ENCODE results near the gene GLTPD2.

The GLTPD2 gene

DNA sequence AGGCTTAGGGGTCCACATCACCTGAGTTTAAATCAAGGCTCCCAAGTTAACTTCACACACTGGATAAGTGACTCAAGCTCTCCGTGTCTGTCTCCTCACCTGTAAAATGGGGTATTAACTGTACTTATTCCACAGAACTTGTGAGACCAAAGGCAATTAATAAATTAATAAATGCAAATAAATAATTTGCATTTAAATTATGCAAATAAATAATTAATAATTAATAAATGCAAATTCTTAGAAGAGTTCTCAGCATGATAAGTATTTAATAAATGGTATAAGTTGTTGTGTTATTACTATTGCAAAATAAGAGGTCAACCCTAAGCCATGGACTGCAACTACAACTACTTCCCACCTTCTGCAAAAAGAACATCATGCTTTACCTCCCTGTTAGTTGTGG is 35.4 kb upstream of the GLTPD2 start:
- no peak overlapping the region for H3K4me3 ChIP-seq (replicated peaks; ENCODE audit: insufficient read depth, low read length)
- H3K27ac ChIP-seq (replicated peaks) = no peak overlapping the region
- TF ChIP-seq POLR2AphosphoS5 (IDR thresholded peaks at IDR 0.05; ENCODE audit: low read depth) = no peak
- TF ChIP-seq SPI1 (IDR thresholded peaks at IDR 0.05; ENCODE audit: borderline replicate concordance, low read depth) = no peak
- no peak for TF ChIP-seq REST (IDR thresholded peaks at IDR 0.05; ENCODE audit: insufficient replicate concordance, low read depth)
- no peak for TF ChIP-seq GABPA (IDR thresholded peaks at IDR 0.05; ENCODE audit: low read depth)
- TF ChIP-seq CTCF (IDR thresholded peaks at IDR 0.05; ENCODE audit: insufficient read depth, low read length) = no peak
- no peak for DNase-seq (ENCODE audit: low read depth in 1 of 2, low spot score in 1 of 2)
- no peaks in the 10 kb centered on the region for H3K27me3 ChIP-seq (ENCODE audit: insufficient read depth, poor library complexity, severe bottlenecking)

DNA sequence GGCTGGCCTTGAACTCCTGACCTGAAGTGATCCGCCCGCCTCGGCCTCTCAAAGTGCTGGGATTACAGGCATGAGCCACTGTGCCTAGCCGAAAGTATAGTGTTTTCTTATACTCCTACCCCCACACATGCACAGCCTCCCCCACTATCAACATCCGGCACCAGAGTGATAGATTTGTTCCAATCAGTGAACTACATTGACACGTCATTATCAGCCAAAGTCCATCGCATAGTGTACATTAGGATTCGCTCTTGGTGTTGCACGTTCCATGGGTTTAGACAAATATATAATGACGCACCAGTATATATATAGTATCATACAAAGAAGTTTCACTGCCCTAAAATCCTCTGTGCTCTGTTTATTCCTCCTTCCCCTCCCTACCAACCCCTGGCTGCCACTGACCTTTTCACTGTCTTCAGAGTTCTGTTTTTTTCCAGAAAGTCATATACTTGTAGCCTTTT is 29.0 kb upstream of the GLTPD2 start:
- TF ChIP-seq CTCF (IDR thresholded peaks at IDR 0.05; ENCODE audit: insufficient read depth, low read length) (no peak), SPI1 (IDR thresholded peaks at IDR 0.05; ENCODE audit: borderline replicate concordance, low read depth) (no peak), REST (IDR thresholded peaks at IDR 0.05; ENCODE audit: insufficient replicate concordance, low read depth) (no peak), GABPA (IDR thresholded peaks at IDR 0.05; ENCODE audit: low read depth) (no peak), POLR2AphosphoS5 (IDR thresholded peaks at IDR 0.05; ENCODE audit: low read depth) (no peak)
- no peak overlapping the region for H3K4me3 ChIP-seq (replicated peaks; ENCODE audit: insufficient read depth, low read length)
- H3K27ac ChIP-seq (replicated peaks) = no peak overlapping the region
- no peaks in the 10 kb centered on the region for H3K27me3 ChIP-seq (ENCODE audit: insufficient read depth, poor library complexity, severe bottlenecking)
- DNase-seq (ENCODE audit: low read depth in 1 of 2, low spot score in 1 of 2) = no peak

DNA sequence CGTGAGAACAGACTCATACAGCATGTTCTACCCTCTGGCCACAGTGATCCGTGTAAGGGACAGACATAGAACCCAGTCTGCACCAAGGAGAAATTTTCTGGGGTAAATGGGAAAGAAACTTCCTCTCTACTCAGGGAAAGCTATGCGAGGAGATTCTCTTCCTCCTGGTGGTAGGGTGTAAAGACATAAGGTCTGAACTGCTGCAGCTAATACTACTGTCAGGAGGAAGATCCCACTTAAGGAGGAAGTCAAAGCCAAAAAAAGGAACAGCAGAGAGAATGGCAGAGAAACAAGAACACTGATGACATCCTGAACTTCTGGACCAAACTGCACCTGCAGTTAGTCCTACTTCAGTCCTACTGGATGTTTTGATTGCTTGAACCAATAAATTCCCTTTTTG is 24.2 kb upstream of the GLTPD2 start:
- TF ChIP-seq CTCF (IDR thresholded peaks at IDR 0.05; ENCODE audit: insufficient read depth, low read length) (no peak), POLR2AphosphoS5 (IDR thresholded peaks at IDR 0.05; ENCODE audit: low read depth) (no peak), REST (IDR thresholded peaks at IDR 0.05; ENCODE audit: insufficient replicate concordance, low read depth) (no peak), GABPA (IDR thresholded peaks at IDR 0.05; ENCODE audit: low read depth) (no peak), SPI1 (IDR thresholded peaks at IDR 0.05; ENCODE audit: borderline replicate concordance, low read depth) (peak; percentile 91)
- H3K27me3 ChIP-seq (ENCODE audit: insufficient read depth, poor library complexity, severe bottlenecking) = no peaks in the 10 kb centered on the region

More for the DNA sequence above, 24.2 kb upstream of the GLTPD2 start:
- Histone ChIP-seq H3K27ac (replicated peaks) (peak overlapping the region; percentile 62), H3K4me3 (replicated peaks; ENCODE audit: insufficient read depth, low read length) (no peak overlapping the region)
- DNase-seq (ENCODE audit: low read depth in 1 of 2, low spot score in 1 of 2) = peak; percentile 49 to 57
